NOMO-1 treated with dmso at 0.1 percent for 144 hours (cell line): ENCODE results near the gene NBAS.
"Not testable (repeated sequence)": the region's sequence is repeated elsewhere in the genome, so short reads cannot be mapped to it uniquely, and the experiment has no call there.

Experiments
- DNase-seq: peaks from one replicate; lab custom pipeline; 2025; ENCODE audit not compliant: unreplicated experiment; lab: John Stamatoyannopoulos, UW

Gene NBAS

GRCh38 chr2:15226661-15227060 lies 334.5 kb downstream of the NBAS start:
- no peak for DNase-seq

GRCh38 chr2:15225131-15225530 lies 336.0 kb downstream of the NBAS start:
- no peak for DNase-seq

- DNase-seq = no peak
These were observed 336.5 kb downstream of the NBAS start for GRCh38 chr2:15224641-15225040.

- DNase-seq = no peak
These were observed 337.2 kb downstream of the NBAS start for GRCh38 chr2:15223887-15224286.

- DNase-seq = no peak
These were observed 338.3 kb downstream of the NBAS start for GRCh38 chr2:15222856-15223255.

GRCh38 chr2:15220603-15221002 lies 340.5 kb downstream of the NBAS start:
- DNase-seq = no peak

- no peak for DNase-seq
These were observed 342.6 kb downstream of the NBAS start for GRCh38 chr2:15218423-15219086.

- no peak for DNase-seq
These were observed 348.9 kb downstream of the NBAS start for GRCh38 chr2:15212249-15212648.

GRCh38 chr2:15210542-15210941 lies 350.6 kb downstream of the NBAS start:
- not testable (repeated sequence) for DNase-seq

GRCh38 chr2:15206419-15206818 lies 354.7 kb downstream of the NBAS start:
- DNase-seq = no peak

- DNase-seq = no peak
These were observed 355.6 kb downstream of the NBAS start for GRCh38 chr2:15205562-15205961.

GRCh38 chr2:15201009-15201408 lies 360.1 kb downstream of the NBAS start:
- no peak for DNase-seq

- DNase-seq = no peak
These were observed 360.6 kb downstream of the NBAS start for GRCh38 chr2:15200581-15200980.

- no peak for DNase-seq
These were observed 363.1 kb downstream of the NBAS start for GRCh38 chr2:15198051-15198450.

GRCh38 chr2:15195813-15196212 lies 365.3 kb downstream of the NBAS start:
- no peak for DNase-seq

- no peak for DNase-seq
These were observed 369.3 kb downstream of the NBAS start for GRCh38 chr2:15191789-15192188.

GRCh38 chr2:15189216-15189615 lies 371.9 kb downstream of the NBAS start:
- DNase-seq = no peak

GRCh38 chr2:15187702-15188101 lies 373.4 kb downstream of the NBAS start:
- no peak for DNase-seq

GRCh38 chr2:15186118-15186517 lies 375.0 kb downstream of the NBAS start:
- no peak for DNase-seq

GRCh38 chr2:15184491-15184890 lies 376.6 kb downstream of the NBAS start:
- DNase-seq = no peak

GRCh38 chr2:15182275-15182674 lies 378.9 kb downstream of the NBAS start:
- DNase-seq = no peak

- DNase-seq = no peak
These were observed 379.9 kb downstream of the NBAS start for GRCh38 chr2:15181092-15181745.

GRCh38 chr2:15180379-15180778 lies 380.8 kb downstream of the NBAS start:
- no peak for DNase-seq
